HG03558 (cell line): ENCODE results near the gene COL8A1.
"Not testable (repeated sequence)": the region's sequence is repeated elsewhere in the genome, so short reads cannot be mapped to it uniquely, and the experiment has no call there.

Source experiments
- ATAC-seq: cut with Tn5 transposase; IDR thresholded peaks from one replicate; pipeline ENCODE4 v1.9.1; 2021; ENCODE audit warnings: moderate number of reproducible peaks; ENCODE audit not compliant: unreplicated experiment; ENCODE audit errors: extremely low read depth

COL8A1 gene

GRCh38 chr3:99702953-99703943, 64.9 kb downstream of the COL8A1 start:
- no peak for ATAC-seq

GRCh38 chr3:99704417-99704816, 66.0 kb downstream of the COL8A1 start:
- ATAC-seq: no peak

- no peak for ATAC-seq
Measured at GRCh38 chr3:99706410-99706809, 68.0 kb downstream of the COL8A1 start.

- no peak for ATAC-seq
Measured at GRCh38 chr3:99708207-99708745, 69.9 kb downstream of the COL8A1 start.

GRCh38 chr3:99709686-99710085, 71.3 kb downstream of the COL8A1 start:
- ATAC-seq: no peak

GRCh38 chr3:99710094-99710493, 71.7 kb downstream of the COL8A1 start:
- ATAC-seq: no peak

GRCh38 chr3:99711351-99711750, 73.0 kb downstream of the COL8A1 start:
- ATAC-seq: no peak

- ATAC-seq: no peak
Measured at GRCh38 chr3:99712291-99712954, 74.0 kb downstream of the COL8A1 start.

GRCh38 chr3:99713440-99713839, 75.0 kb downstream of the COL8A1 start:
- ATAC-seq: no peak

- no peak for ATAC-seq
Measured at GRCh38 chr3:99714146-99714545, 75.8 kb downstream of the COL8A1 start.

GRCh38 chr3:99714575-99714974, 76.2 kb downstream of the COL8A1 start:
- ATAC-seq: no peak

- no peak for ATAC-seq
Measured at GRCh38 chr3:99716463-99716995, 78.1 kb downstream of the COL8A1 start.

GRCh38 chr3:99720985-99721632, 82.7 kb downstream of the COL8A1 start:
- no peak for ATAC-seq

GRCh38 chr3:99721633-99722007, 83.2 kb downstream of the COL8A1 start:
- ATAC-seq: no peak

- ATAC-seq: no peak
Measured at GRCh38 chr3:99724276-99724675, 85.9 kb downstream of the COL8A1 start.

- ATAC-seq: no peak
Measured at GRCh38 chr3:99730870-99731269, 92.5 kb downstream of the COL8A1 start.

GRCh38 chr3:99731499-99731898, 93.1 kb downstream of the COL8A1 start:
- no peak for ATAC-seq

GRCh38 chr3:99740371-99740770, 102.0 kb downstream of the COL8A1 start:
- not testable (repeated sequence) for ATAC-seq

GRCh38 chr3:99741588-99741987, 103.2 kb downstream of the COL8A1 start:
- ATAC-seq: no peak

- no peak for ATAC-seq
Measured at GRCh38 chr3:99747915-99748314, 109.5 kb downstream of the COL8A1 start.
